Osteocyte (in vitro differentiated cells): ENCODE measurements around the gene PREX1. TPM values are rescaled to one million over a fixed set of nuclear protein-coding genes. Genes with fewer than 3 reads are reported as not detected.

Experiments
- DNase-seq: peaks from one replicate; pipeline ENCODE4 v3.0.0; 2021; ENCODE audit warnings: mixed read lengths; ENCODE audit not compliant: unreplicated experiment; ENCODE audit errors: extremely low spot score
- H3K27ac Mint-ChIP-seq: one replicate; pipeline ENCODE4 v1.8.0; 2021; ENCODE audit warnings: mild to moderate bottlenecking, mixed read lengths; ENCODE audit not compliant: unreplicated experiment
- H3K27me3 Mint-ChIP-seq: one replicate; pipeline ENCODE4 v1.8.0; 2021; ENCODE audit warnings: mixed read lengths; ENCODE audit not compliant: unreplicated experiment
- H3K36me3 Mint-ChIP-seq: one replicate; pipeline ENCODE4 v1.8.0; 2021; ENCODE audit warnings: mixed read lengths; ENCODE audit not compliant: unreplicated experiment
- H3K4me1 Mint-ChIP-seq: one replicate; pipeline ENCODE4 v1.8.0; 2021; ENCODE audit warnings: mixed read lengths; ENCODE audit not compliant: unreplicated experiment
- H3K4me3 Mint-ChIP-seq: one replicate; pipeline ENCODE4 v1.8.0; 2021; ENCODE audit warnings: mild to moderate bottlenecking, moderate library complexity, mixed read lengths; ENCODE audit not compliant: unreplicated experiment
- H3K9me3 Mint-ChIP-seq: one replicate; pipeline ENCODE4 v1.8.0; 2021; ENCODE audit warnings: mixed read lengths; ENCODE audit not compliant: unreplicated experiment
- CTCF ChIP-seq: fragments of 200-600 bp; sonication (generic); IDR thresholded peaks from 2 replicates; pipeline ENCODE4 v1.5.0; 2021; ENCODE audit warnings: antibody characterized with exemption, mild to moderate bottlenecking, moderate library complexity
- total RNA-seq: library from RNA; stranded (reverse); gene quantifications from 2 replicates; pipeline ENCODE4 v1.2.1, GENCODE V29; 2021

Gene PREX1
- total RNA-seq, 1 donor from 2014 or later = 24.2 TPM

- DNase-seq = no peak
- H3K9me3 Mint-ChIP-seq = no peaks in the 10 kb centered on the region
- H3K4me1 Mint-ChIP-seq = peaks cover 2% of the 10 kb centered on the region
- H3K36me3 Mint-ChIP-seq = peaks cover 13% of the 10 kb centered on the region
- H3K4me3 Mint-ChIP-seq = no peak overlapping the region
- H3K27ac Mint-ChIP-seq = peak overlapping the region; percentile 62
- no peaks in the 10 kb centered on the region for H3K27me3 Mint-ChIP-seq
- no peak for TF ChIP-seq CTCF
Measured at GRCh38 chr20:48683467-48684175, 144.2 kb downstream of the PREX1 start.

GRCh38 chr20:48682529-48683363, 145.1 kb downstream of the PREX1 start:
- Mint-ChIP-seq H3K4me3 (no peak overlapping the region), H3K4me1 (no peaks in the 10 kb centered on the region)

GRCh38 chr20:48681873-48682426, 145.8 kb downstream of the PREX1 start:
- no peak overlapping the region for H3K4me3 Mint-ChIP-seq

More at GRCh38 chr20:48682529-48683363, 145.1 kb downstream of the PREX1 start:
- H3K9me3 Mint-ChIP-seq = no peaks in the 10 kb centered on the region
- peak; percentile 95 for DNase-seq
- no peaks in the 10 kb centered on the region for H3K27me3 Mint-ChIP-seq
- no peak for TF ChIP-seq CTCF
- H3K27ac Mint-ChIP-seq = no peak overlapping the region
- peaks cover 14% of the 10 kb centered on the region for H3K36me3 Mint-ChIP-seq

GRCh38 chr20:48681201-48681872, 146.5 kb downstream of the PREX1 start:
- H3K27me3 Mint-ChIP-seq = no peaks in the 10 kb centered on the region
- DNase-seq = no peak
- no peaks in the 10 kb centered on the region for H3K9me3 Mint-ChIP-seq
- TF ChIP-seq CTCF = no peak
- H3K4me3 Mint-ChIP-seq = no peak overlapping the region
- H3K27ac Mint-ChIP-seq = no peak overlapping the region
- H3K4me1 Mint-ChIP-seq = peaks cover 1% of the 10 kb centered on the region
- H3K36me3 Mint-ChIP-seq = peaks cover 14% of the 10 kb centered on the region

More at GRCh38 chr20:48681873-48682426, 145.8 kb downstream of the PREX1 start:
- Mint-ChIP-seq H3K27me3 (no peaks in the 10 kb centered on the region), H3K27ac (no peak overlapping the region), H3K36me3 (peaks cover 14% of the 10 kb centered on the region), H3K4me1 (no peaks in the 10 kb centered on the region), H3K9me3 (no peaks in the 10 kb centered on the region)
- TF ChIP-seq CTCF = no peak
- DNase-seq = no peak
